Activated CD4-positive, alpha-beta T cell treated with anti-CD3 and anti-CD28 coated beads, Interleukin-2, amount 50 U/mL, for 16 hours (primary cell): ENCODE results near the gene SLC28A2.
"Not testable (repeated sequence)": the region's sequence is repeated elsewhere in the genome, so short reads cannot be mapped to it uniquely, and the experiment has no call there.

Experiments
- DNase-seq: peaks from one replicate; pipeline ENCODE4 v3.0.0-alpha.2; 2020

The SLC28A2 gene

DNA sequence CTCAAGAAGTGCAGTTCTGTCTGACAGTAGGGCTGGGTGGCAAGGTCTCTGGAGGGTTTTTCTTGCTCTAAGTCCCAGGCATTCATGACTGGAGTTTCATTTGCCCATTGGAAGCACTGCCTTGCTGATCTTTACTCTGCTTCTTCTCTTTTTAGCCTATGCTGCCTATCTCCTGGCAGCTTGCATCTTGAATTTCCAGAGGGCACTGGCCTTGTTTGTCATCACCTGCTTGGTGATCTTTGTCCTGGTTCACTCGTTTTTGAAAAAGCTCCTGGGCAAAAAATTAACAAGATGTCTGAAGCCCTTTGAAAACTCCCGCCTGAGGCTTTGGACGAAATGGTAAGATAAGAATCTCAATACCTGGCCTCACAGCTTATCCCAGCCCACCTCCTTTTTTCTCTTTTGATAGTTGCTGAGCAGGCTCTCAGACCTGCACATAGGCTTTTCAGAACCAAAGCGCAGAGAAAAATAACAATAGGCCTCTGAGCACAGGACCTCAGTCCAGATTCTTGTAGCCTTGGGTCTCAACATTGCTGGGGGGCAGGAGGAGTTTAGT, 10.9 kb downstream of the SLC28A2 start:
- no peak for DNase-seq

DNA sequence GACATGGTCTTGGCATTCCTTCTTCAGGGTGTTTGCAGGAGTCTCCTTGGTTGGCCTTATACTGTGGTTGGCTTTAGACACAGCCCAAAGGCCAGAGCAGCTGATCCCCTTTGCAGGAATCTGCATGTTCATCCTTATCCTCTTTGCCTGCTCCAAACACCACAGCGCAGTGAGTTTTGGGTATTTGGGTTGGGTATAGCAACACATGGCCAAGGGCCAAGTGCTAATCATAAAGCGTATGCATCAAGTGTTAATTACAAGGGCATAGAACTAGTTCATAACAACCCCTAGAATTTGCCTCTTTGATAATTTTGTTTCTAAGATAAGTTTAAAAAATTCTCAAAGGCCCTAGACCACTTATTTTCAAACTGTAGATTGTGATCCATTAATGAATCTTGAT, 11.8 kb downstream of the SLC28A2 start:
- DNase-seq = no peak

DNA sequence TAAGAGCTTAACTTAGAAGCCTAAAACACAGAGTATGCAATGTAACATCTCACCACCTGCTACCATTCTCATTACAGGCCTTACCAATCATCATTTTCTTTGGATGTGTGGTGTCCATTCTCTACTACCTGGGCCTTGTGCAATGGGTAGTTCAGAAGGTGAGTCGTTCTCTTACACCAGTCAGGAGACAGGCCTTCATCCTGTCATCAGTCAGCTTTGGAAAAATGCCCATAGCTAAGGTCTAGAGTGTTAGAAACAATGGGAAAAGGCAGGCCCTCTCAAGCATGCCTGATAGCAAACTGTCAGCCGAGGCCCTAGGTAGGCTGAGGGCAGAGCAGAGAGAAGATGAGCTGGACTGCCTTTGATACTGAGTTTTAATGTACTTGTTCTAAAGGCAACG, 13.5 kb downstream of the SLC28A2 start:
- no peak for DNase-seq

DNA sequence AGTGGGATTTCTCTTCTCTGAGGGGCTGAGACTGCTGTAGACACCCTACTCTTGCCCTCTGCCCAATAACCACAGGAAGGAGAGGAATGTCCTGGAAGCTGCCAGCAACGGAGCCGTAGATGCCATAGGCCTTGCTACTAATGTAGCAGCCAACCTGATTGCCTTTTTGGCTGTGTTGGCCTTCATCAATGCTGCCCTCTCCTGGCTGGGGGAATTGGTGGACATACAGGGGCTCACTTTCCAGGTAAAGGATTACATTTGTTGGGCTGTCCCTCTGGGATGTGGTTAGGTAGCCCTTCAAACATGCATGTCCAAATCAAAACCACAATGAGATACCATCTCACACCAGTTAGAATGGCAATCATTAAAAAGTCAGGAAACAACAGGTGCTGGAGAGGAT, 16.1 kb downstream of the SLC28A2 start:
- DNase-seq = no peak

DNA sequence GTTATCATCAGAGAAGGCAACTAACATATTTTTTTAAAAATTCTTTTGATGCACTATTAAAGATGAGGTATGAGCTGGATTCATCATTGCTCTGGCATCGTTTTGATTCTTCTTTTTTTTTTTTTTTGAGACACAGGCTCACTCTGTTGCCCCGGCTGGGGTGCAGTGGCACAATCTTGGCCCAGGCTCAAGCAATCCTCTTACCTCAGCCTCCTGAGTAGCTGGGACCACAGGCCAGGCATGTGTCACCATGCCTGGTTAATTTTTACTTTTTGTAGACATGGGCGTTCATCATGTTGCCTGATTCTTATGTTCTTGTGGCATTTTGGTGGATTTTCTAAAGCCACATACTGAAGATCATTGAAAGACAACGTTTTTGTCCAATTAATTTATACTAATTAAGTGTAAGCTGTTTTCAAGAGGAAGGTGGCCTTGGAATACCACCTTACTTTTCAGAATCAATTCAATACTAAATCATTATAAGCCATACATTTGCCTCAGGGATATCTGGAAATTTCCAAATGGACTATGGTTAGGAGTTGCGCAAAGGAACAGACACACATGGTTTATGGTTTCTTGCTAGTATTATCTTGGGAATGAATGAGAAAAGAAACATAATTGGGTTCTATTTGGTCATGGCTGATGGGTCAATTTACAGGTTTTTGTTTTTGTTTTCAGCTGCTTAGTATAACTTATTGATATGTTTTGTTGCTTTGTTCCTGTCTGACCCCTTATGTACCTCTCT, 22.8 kb downstream of the SLC28A2 start:
- no peak for DNase-seq

DNA sequence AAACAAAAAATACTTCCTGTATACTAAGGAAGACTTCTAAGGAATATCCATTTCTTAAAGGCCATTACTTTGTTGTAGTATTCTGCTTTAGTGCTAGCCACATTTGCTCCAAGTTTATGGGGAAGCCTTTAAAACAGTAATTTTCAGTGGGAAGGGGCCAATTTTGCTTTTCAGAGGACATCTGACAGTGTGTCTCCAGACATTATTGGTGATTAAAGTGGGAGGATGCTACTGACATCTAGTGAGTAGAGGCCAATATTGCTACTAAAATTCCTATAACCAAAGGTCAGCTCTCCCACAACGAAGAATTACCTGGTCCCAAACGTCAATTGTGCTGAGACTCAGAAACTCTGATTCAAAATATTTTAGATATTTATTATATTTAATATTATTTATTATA, 24.8 kb downstream of the SLC28A2 start:
- no peak for DNase-seq

DNA sequence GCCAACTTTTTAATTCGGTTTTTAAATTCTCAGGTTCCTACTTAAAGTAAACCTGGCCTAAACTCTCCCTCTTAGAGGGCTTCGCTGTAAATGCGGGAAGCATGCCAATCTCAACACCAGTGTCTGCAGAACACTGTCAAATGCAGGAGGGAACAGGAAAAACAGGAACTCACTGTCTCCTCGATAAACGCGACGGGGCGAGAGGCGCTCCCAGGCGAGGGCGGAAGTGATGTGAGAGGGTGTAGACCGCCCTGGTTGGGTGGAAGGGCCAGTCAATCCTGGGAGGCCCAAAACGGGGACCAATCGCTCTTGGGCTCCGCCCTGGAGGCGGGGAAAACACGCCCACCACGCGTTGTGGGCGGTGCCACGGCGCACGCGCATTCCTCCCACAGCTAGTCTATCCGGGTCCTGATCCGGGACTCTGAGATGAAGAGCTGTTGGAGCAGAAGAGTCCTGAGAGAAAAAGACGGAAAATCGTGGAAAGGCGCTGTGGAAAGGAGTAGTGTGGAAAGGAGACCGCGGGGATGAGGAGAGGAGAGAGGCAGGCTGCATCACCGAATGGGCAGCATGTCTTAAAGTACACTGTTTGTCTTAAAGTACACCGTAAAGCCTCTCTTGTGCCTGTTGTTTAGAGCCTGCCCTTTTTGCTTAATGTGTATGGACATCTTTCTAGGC, 27.1 kb downstream of the SLC28A2 start:
- peak; percentile 97 for DNase-seq

DNA sequence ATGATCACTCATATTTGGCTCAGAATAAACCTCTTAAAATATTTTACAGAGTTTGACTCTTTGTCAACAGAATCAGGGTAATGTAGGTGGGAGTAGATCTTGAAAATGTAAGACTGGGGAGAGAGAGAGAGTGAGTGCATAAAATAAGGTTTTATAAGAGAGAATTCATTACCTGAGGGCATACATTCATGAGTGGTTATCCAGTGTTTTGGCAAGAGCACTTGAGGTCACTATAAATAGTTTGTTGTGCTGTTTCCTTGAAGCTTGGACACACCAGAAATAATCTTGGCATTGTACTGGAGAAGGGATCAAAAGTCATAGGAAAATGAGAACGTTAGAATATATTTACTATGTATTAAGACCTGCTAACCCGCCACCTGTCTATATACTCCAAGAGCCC, 33.4 kb downstream of the SLC28A2 start:
- DNase-seq = no peak

DNA sequence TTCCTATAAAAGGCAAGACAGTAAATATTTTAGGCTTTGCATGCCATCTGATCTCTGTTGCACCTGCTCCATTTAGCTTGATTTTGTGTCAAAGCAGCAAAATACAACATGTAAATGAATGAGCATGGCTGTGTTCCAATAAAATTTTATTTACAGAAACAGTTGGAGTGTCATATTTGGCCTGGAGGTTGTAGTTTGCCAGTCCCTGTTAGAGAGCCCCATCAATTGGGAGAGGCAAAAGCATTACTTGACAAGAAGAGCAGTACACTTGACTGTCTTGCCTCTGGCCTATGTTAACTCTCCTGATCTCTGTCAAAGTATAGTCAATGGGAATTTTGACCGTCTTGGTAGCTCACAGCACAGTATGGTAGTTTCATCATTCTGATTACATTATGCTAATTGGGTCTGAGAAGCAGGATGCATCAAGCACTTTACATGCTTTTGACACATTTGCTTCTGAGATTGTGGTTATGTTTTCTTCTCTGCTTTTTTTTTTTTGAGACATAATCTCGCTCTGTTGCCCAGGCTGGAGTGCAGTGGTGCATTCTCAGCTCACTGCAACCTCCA, 35.4 kb downstream of the SLC28A2 start:
- DNase-seq = no peak

DNA sequence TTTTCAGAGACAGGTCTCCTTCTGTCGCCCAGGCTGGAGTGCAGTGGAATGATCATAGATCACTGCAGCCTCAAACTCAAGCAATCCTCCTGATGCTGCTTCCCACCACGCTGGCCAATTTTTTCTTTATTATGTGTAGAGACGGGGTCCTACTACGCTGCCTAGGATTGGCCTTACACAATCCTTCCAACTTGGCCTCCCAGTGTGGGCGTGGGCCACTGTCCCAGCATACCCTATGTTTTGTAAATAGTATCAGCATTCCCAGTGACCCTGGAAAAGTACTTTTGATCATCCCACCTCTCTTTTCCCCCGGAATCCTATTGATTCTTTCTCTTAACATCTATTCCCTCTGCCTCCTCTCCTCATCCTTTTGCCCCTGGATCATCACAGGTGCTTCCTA, 36.9 kb downstream of the SLC28A2 start:
- DNase-seq = no peak

DNA sequence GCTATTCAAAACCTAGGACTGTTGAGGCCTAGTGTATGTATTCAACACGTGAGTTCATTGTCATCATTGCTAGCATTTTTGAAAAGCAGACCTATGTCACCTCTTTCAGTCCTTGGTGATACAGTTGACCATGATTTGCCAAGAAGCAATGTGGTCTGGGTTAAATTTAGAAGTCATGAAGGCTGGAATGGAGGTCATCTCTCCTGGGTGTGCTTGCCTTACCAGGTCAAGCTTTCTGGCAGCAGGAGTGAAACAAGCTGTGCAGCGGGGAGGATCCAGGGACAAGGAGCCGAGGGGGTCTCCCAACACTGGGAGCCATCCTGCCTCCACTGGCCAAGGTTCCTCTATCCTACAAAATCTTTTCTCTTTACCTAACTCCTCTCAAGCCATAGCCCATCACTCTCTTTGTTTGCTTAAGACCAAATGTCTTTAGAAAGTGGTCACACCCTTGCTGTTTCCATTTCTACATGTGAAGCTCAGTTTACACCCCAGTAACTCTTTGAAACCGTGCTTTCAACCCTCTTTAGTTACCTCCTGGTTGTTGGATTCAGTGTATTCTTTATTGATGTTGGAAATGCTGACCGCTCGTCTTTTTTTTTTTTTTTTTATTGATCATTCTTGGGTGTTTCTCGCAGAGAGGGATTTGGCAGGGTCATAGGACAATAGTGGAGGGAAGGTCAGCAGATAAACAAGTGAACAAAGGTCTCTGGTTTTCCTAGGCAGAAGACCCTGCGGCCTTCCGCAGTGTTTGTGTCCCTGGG, 40.0 kb downstream of the SLC28A2 start:
- DNase-seq = no peak

DNA sequence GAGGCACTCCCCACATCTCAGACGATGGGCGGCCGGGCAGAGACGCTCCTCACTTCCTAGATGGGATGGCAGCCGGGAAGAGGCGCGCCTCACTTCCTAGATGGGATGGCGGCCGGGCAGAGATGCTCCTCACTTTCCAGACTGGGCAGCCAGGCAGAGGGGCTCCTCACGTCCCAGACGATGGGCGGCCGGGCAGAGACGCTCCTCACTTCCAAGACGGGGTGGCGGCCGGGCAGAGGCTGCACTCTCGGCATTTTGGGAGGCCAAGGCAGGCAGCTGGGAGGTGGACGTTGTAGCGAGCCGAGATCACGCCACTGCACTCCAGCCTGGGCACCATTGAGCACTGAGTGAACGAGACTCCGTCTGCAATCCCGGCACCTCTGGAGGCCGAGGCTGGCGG, 41.3 kb downstream of the SLC28A2 start:
- not testable (repeated sequence) for DNase-seq

DNA sequence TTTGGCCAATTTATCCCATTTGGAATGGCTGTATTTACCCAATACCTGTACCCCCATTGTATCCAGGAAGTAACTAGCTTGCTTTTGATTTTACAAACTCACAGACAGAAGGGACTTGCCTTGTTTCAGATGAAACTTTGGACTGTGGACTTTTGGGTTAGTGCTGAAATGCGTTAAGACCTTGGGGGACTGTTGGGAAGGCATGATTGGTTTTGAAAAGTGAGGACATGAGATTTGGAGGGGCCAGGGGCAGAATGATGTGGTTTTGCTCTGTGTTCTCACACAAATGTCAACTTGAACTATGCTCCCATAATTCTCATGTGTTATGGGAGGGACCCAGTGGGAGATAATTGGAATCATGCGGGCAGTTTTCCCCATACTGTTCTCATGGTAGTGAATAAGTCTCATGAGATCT, 46.9 kb downstream of the SLC28A2 start:
- not testable (repeated sequence) for DNase-seq

DNA sequence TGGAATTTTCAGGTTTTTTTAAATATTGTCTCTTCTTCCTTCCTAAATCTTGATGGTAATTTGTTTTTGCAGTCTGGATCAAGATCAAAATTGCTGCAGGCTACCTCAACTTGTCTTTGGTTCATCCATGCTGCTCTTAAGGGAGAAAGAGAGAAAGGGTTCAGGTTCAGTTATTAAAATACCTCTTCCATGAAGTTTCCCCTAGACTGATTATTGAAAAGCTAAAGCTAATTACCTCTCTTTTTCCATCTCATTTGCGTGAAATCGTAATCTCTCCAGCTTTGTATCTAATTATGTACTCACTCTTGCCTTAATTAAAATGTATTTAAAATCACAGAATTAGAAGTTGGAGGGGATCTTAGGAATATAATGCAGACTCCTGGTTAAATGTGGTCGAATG, 52.7 kb downstream of the SLC28A2 start:
- no peak for DNase-seq

DNA sequence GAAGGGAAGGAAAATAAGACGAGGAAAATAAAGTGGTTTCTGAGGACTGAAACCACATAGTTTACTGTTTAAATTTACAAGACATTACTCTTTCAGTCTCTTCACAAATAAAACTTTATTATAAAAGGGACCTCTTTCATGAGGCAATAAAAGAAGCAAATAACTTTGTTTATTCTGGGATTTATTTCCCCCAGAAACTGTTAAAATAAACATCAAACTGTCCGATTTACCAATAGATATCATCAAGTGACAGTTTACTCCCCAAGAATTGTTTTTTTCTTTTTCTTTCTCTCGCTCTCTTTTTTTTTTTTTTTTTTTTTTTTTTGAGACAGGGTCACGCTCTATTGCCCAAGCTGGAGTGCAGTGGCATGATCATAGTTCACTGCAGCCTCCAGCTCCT, 54.1 kb downstream of the SLC28A2 start:
- no peak for DNase-seq

DNA sequence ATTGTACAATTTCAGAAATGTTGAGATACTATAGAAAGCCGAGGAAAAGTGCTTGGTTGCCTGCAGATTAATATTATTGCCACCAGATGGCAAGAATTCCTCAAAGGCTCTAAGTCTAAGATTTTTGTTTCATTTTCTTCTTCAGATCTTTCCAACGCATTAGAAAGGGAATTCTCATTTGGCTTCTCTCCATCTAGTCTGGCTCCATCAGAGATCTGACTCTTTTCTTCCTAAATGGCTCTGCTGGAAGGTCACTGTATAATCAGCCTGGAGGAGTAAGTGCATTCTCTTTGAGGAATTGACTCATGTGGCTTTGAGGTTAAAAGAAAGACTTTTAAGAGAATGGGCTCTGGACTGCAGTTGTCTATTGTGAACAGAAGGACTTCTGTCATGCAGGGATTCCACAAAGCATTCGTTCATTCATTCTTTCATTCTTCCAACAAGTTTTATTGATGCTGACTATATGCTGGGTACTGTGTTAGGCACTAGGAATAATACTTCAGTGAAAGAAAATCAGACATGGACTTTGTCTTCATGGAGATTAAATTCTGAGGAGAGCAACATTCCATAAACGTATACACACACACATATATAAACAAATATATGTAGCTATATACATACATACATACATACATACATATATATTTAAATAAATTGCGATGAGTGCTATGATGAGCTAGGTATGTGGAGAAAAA, 55.3 kb downstream of the SLC28A2 start:
- DNase-seq = no peak

DNA sequence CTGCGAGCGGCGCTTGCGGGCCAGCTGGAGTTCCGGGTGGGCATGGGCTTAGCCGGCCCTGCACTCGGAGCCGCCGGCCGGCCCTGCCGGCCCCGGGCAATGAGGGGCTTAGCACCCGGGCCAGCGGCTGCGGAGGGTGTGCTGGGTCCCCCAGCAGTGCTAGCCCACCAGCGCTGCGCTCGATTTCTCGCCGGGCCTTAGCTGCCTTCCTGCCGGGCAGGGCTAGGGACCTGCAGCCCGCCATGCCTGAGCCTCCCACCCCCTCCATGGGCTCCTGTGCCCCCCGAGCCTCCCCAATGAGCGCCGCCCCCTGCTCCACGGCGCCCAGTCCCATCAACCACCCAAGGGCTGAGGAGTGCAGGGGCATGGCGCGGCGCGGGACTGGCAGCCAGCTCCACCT, 62.1 kb downstream of the SLC28A2 start:
- not testable (repeated sequence) for DNase-seq

DNA sequence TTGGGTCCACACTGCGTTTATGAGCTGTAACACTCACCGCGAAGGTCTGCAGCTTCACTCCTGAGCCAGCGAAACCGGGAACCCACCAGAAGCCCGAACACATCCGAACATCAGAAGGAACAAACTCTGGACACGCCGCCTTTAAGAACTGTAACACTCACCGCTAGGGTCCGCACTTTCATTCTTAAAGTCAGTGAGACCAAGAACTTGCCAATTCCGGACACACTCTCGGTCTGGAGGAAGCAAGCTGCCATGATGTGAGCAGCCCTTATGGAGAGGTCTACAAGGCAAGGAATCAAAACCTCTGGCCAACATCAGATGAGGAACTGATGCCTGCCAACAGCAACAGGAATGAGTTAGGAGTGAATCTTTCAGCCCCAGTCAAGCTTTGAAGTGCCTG, 62.9 kb downstream of the SLC28A2 start:
- DNase-seq = no peak

DNA sequence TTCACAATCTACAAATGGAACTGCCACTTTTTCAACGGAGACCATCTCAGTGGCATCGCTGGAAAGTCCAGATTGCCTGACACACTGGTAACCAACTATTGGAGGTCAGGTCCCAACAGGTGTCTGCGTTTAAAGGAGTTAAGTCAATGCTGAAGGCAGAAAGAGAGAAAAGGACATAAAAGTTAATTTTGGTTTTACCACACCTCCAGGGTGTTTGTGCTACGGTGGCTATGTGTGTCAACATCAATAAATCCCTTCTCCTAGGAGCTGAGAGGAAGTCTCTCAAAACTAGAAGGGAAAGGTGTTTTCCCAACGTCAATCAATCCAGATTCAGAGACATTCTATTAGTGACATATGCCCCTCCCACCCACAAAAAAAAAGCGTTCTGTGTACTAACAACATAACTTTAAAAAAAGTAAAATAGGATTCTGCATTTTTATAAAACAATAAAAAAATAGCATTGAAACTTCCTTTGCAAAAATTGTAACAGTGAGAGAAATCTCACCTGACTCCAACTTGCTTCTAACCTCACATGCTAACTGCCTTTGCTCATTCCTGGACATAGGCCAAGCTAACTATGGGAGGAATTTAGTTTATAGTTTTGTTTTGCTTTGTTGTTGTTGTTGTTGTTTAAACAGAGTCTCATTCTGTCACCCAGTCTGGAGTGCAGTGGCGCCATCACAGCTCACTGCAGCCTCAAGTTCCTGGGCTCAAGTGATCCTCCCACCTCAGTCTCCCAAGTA, 67.6 kb downstream of the SLC28A2 start:
- no peak for DNase-seq

DNA sequence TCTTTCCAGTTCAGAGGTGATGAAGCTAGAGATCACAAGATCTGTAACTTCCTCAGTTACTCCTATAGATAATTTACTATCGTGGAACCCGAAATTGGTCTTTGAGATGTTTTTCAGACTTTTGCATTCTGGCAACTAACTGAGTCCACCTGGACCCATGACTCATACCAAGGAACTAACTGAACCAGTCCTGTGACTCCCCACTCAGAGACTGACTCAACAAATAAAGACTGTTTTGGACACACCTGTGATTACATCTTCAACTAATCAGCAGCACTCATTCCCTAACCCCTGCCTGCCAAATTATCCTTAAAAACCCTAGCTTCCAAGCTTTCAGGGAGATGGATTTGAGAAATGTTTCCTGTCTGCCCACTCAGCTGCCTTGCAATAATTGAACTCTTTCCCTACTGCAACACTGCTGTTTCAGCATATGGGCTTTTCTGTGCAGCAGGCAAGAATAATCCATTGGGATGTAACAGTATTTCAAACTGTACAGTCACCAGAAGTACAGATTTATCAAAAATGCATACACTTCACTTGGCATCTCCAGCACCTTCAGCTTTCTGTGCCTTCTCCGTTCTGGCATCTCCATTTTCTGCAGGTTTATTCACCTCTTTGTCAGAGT, 68.7 kb downstream of the SLC28A2 start:
- DNase-seq = no peak

DNA sequence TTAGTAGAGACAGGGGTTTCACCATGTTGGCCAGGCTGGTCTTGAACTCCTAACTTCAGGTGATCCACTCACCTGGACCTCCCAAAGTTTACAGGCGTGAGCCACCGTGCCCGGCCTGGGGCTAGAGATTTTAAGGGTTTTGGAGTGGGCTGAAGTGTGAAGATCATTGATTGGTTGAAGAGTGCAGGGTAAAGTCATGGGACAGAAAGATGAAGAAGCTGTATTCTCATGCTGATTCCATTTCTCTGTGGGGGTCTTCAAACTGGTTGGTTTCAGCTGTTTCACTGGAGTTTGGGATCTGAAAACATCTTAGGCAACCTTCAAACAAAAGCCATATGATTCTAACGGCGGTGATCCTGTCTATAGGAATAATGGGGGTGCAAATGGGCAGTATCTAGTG, 74.2 kb downstream of the SLC28A2 start:
- no peak for DNase-seq

DNA sequence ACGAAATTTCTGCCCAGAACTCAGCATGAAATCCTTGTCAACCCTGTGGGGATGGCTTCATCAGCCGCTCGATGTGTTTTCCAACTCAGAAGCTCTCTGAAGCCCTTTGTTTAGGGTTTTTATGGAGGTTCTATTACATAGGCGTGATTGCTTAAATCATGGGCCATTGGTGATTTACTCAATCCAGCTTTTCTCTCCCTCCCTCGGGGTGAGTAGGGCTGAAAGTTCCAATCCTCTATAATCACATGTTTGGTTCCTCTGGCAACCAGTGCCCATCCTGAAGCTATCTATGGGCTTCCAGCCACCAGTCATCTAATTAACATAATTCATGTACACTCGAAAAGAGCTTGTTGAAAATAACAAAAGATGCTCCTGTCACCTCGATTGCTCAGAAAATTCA, 74.7 kb downstream of the SLC28A2 start:
- no peak for DNase-seq
